HepG2 (cell line): Measurements from ENCODE around the gene OR2T8. TPM values are rescaled to one million over a fixed set of nuclear protein-coding genes. Genes with fewer than 3 reads are reported as not detected.

ENCODE experiments used
- ATAC-seq: fragments of 200-7000 bp; cut with Tn5 transposase; 3 replicates; pipeline ENCODE4 v1.9.1; 2020; ENCODE audit warnings: mild to moderate bottlenecking, moderate library complexity
- BruUV-seq: library from RNA; stranded (reverse); fragments of 400-500 nt; replicated peaks from 2 replicates; lab custom pipeline; 2021; lab: Mats Ljungman, UMichigan
- CTCF ChIA-PET: fragments of 300-600 bp; formaldehyde crosslinking; extraction: SDS; loops from one replicate; lab custom pipeline; 2021; ENCODE audit warnings: low total read pairs, inconsistent platforms, low intra/inter-chr PET ratio; lab: Yijun Ruan, JAX
- POLR2A ChIA-PET: fragments of 350-600 bp; sonication (Branson Sonifier 250); formaldehyde crosslinking; loops from one replicate; lab custom pipeline; 2020; ENCODE audit warnings: antibody characterized with exemption, inconsistent platforms; lab: Yijun Ruan, JAX
- DNase-seq: peaks from one replicate; pipeline ENCODE4 v3.0.0-alpha.2; 2015; ENCODE audit warnings: low spot score
- FAIRE-seq: peaks from 3 replicates; lab custom pipeline; 2011; peaks lifted over from hg19 to GRCh38; lab: Jason Lieb, UNC
- H2AFZ ChIP-seq: one replicate; pipeline ENCODE4 v1.6.1; 2011; ENCODE audit warnings: low read length, inconsistent platforms
- H3K27ac ChIP-seq: fragments of 300-600 bp; 3 replicates; pipeline ENCODE4 v1.8.0; 2011; ENCODE audit warnings: mixed run types, mild to moderate bottlenecking, mixed read lengths, low read length, inconsistent platforms; ENCODE audit not compliant: insufficient read depth; ENCODE audit errors: extremely low read length
- H3K27me3 ChIP-seq, 2 experiments: fragments of 200-600 bp in 1 of 2; 2 replicates in 1 of 2; 3 replicates in 1 of 2; pipeline versions ENCODE4 v1.6.0 to v1.8.0; 2011; ENCODE audit warnings: low read length in 2 of 2, mild to moderate bottlenecking in 2 of 2, moderate library complexity in 2 of 2, inconsistent platforms in 1 of 2; ENCODE audit not compliant: insufficient read depth in 2 of 2, control insufficient read depth in 1 of 2
- H3K36me3 ChIP-seq, 2 experiments: fragments of 200-600 bp in 1 of 2; replicated peaks in 1 of 2; 2 replicates in 1 of 2; 3 replicates in 1 of 2; pipeline versions ENCODE4 v1.5.1 to v1.8.0; 2011; ENCODE audit warnings: low read length in 2 of 2, inconsistent platforms in 1 of 2; ENCODE audit not compliant: insufficient read depth in 2 of 2, control insufficient read depth in 1 of 2
- H3K4me1 ChIP-seq: 2 replicates; pipeline ENCODE4 v1.5.1; 2012; ENCODE audit warnings: low read length, inconsistent platforms; ENCODE audit not compliant: insufficient read depth
- H3K4me2 ChIP-seq: 2 replicates; pipeline ENCODE4 v1.6.0; 2011; ENCODE audit warnings: low read depth, low read length, inconsistent platforms
- H3K4me3 ChIP-seq, 3 experiments: fragments of 200-600 bp in 1 of 3; sonication (generic), shearing (Covaris generic) in 1 of 3; replicated peaks in 1 of 3; 2 replicates each; pipeline ENCODE4 v1.5.1; 2011 to 2016; ENCODE audit warnings: low read length in 3 of 3, inconsistent platforms in 2 of 3, low read depth in 2 of 3, mild to moderate bottlenecking in 2 of 3, control low read depth in 1 of 3, mixed read lengths in 1 of 3; ENCODE audit not compliant: insufficient read depth in 1 of 3
- H3K79me2 ChIP-seq: one replicate; pipeline ENCODE4 v1.6.1; 2011; ENCODE audit warnings: low read length, inconsistent platforms; ENCODE audit not compliant: insufficient read depth
- H3K9ac ChIP-seq: 2 replicates; pipeline ENCODE4 v1.6.0; 2011; ENCODE audit warnings: mild to moderate bottlenecking, low read depth, low read length, inconsistent platforms; ENCODE audit not compliant: insufficient read depth
- H3K9me3 ChIP-seq: 2 replicates; pipeline ENCODE4 v1.5.1; 2012; ENCODE audit warnings: mild to moderate bottlenecking, low read length
- H4K20me1 ChIP-seq: 2 replicates; pipeline ENCODE4 v1.6.0; 2011; ENCODE audit warnings: inconsistent platforms, mild to moderate bottlenecking, low read length, moderate library complexity; ENCODE audit not compliant: insufficient read depth
- GABPB1 ChIP-seq: IDR thresholded peaks from 2 replicates; pipeline ENCODE4 v1.6.1; 2016; ENCODE audit warnings: mild to moderate bottlenecking, missing genetic modification reagents, moderate library complexity, missing compliant biosample characterization
- RBAK ChIP-seq: sonication (generic); formaldehyde crosslinking; IDR thresholded peaks from 2 replicates; pipeline ENCODE4 v1.5.1; 2020; ENCODE audit warnings: mild to moderate bottlenecking, missing genetic modification reagents
- SALL1 ChIP-seq: sonication (generic); formaldehyde crosslinking; IDR thresholded peaks from 2 replicates; pipeline ENCODE4 v1.8.0; 2022; ENCODE audit warnings: mild to moderate bottlenecking, missing genetic modification reagents
- SYNCRIP ChIP-seq: fragments of 200-400 bp; formaldehyde crosslinking; IDR thresholded peaks from 2 replicates; pipeline ENCODE4 v1.6.1; 2018; ENCODE audit warnings: mild to moderate bottlenecking, low read depth, low read length; ENCODE audit not compliant: insufficient read depth
- ZFX ChIP-seq: sonication (generic); formaldehyde crosslinking; IDR thresholded peaks from 2 replicates; pipeline ENCODE4 v1.4.0; 2020; ENCODE audit warnings: mild to moderate bottlenecking, low read depth, missing genetic modification reagents, moderate library complexity
- WGBS: methylation state at CpG from one replicate; pipeline ENCODE4 v1.1.6; 2017; ENCODE audit warnings: low lambda C conversion rate; 5-methylcytosine and 5-hydroxymethylcytosine counted together
- in situ Hi-C: cut with HindIII; loops from 2 replicates; pipeline ENCODE4 v1.10.0; 2017; ENCODE audit warnings: low pct_unique_long_range_greater_than_20kb; ENCODE audit not compliant: extremely low pct_ligation_motif_present
- intact Hi-C: fragments of 100-400 bp; cut with micrococcal nuclease; formaldehyde crosslinking; loops from one replicate; pipeline ENCODE4 v1.10.0; 2022; ENCODE audit not compliant: unreplicated experiment
- polyA plus RNA-seq, 8 experiments: library from polyadenylated mRNA; depleted of rRNA in 3 of 8; stranded (reverse) in 7 of 8; unstranded in 1 of 8; fragments of >200 nt; fragmentation: Illumina TruSeq in 4 of 8; extraction: Trizol in 4 of 8; gene quantifications; 2 replicates each; pipeline versions ENCODE4 v1.2.1 to v1.2.3, GENCODE V29; 2011 to 2016; ENCODE audit warnings: low read depth in 4 of 8, missing spikeins in 1 of 8, mixed read lengths in 1 of 8; ENCODE audit not compliant: insufficient read depth in 1 of 8
- total RNA-seq, 5 experiments: library from RNA; depleted of rRNA; stranded (reverse); fragments of >200 nt; fragmentation: Illumina TruSeq; extraction: Trizol; gene quantifications; 2 replicates each; pipeline ENCODE4 v1.2.3, GENCODE V29; 2016; ENCODE audit warnings: low read depth in 1 of 5

OR2T8 gene
- total and polyA plus RNA-seq, 2 of the 13 experiments (the other 11 are each of a cell fraction or from before 2014, with no cell fraction given) = not detected

DNA sequence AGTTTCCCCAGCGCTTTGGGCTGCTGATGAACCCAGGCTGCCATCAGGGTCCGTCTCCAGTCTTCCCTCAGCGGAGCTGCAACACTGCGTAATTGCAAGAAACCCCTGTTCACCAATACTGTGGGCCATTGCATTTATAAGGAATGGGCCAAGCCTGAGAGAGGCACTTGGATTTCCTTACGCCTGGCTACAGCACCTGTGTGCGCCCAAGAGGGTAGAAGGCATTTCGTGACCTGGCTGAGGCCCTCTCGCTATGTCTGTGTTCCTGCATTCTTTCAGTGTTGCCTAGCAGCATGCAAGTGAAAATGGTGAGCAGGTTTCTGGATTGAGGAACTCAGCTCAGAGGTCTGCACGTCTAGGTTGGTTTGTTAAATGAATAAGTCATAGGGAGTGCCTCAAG, 36.7 kb upstream of the OR2T8 start:
- intact Hi-C loops = no loop called here

GRCh38 chr1:247884797-247885413, 35.1 kb upstream of the OR2T8 start:
- intact Hi-C loops = no loop called here
- POLR2A ChIA-PET = no interaction called here

More for the DNA sequence above, 36.7 kb upstream of the OR2T8 start:
- FAIRE-seq = no peak
- H3K9me3 ChIP-seq = no peaks in the 10 kb centered on the region
- H4K20me1 ChIP-seq = no peaks in the 10 kb centered on the region
- ChIA-PET POLR2A (no interaction called here), CTCF (no interaction called here)
- no peak for ATAC-seq
- no peak overlapping the region for H3K9ac ChIP-seq
- no peaks in the 10 kb centered on the region for H3K36me3 ChIP-seq
- no peak overlapping the region for H3K4me2 ChIP-seq
- no peak overlapping the region for H2AFZ ChIP-seq
- no peaks in the 10 kb centered on the region for H3K27me3 ChIP-seq
- no peak overlapping the region for H3K27ac ChIP-seq
- TF ChIP-seq ZFX = no peak
- no peaks in the 10 kb centered on the region for H3K79me2 ChIP-seq
- 45% methylated on average over 4 of the region's 9 CpGs for WGBS
- BruUV-seq = no TSS peak
- no peak overlapping the region for H3K4me3 ChIP-seq
- no peaks in the 10 kb centered on the region for H3K4me1 ChIP-seq
- in situ Hi-C loops = no loop called here
- no peak for DNase-seq

More at GRCh38 chr1:247884797-247885413, 35.1 kb upstream of the OR2T8 start:
- DNase-seq (no peak), ATAC-seq (no peak), FAIRE-seq (no peak)
- Histone ChIP-seq H3K4me2 (no peak overlapping the region), H3K9me3 (no peaks in the 10 kb centered on the region), H3K27me3 (no peaks in the 10 kb centered on the region), H3K9ac (no peak overlapping the region), H3K4me3 (no peak overlapping the region), H2AFZ (no peak overlapping the region), H4K20me1 (no peaks in the 10 kb centered on the region), H3K79me2 (no peaks in the 10 kb centered on the region), H3K4me1 (no peaks in the 10 kb centered on the region), H3K36me3 (no peaks in the 10 kb centered on the region), H3K27ac (no peak overlapping the region)
- TF ChIP-seq RBAK (CRISPR knock-in tag) (no peak), GABPB1 (CRISPR knock-in tag) (no peak), SALL1 (CRISPR knock-in tag) (no peak), SYNCRIP (no peak)
- WGBS = 44% methylated on average over 10 of the region's 10 CpGs
- in situ Hi-C loops = no loop called here
- CTCF ChIA-PET = no interaction called here
- BruUV-seq = no TSS peak
